GM21526 (cell line): ENCODE measurements around the gene KAT8.
"Not testable (repeated sequence)": the region's sequence is repeated elsewhere in the genome, so short reads cannot be mapped to it uniquely, and the experiment has no call there.

ENCODE experiments used
- ATAC-seq: cut with Tn5 transposase; IDR thresholded peaks from one replicate; pipeline ENCODE4 v1.9.1; 2021; ENCODE audit warnings: moderate library complexity; ENCODE audit not compliant: unreplicated experiment, low FRiP score

Gene KAT8

GRCh38 chr16:31129568-31130335 is 12.3 kb downstream of the KAT8 start:
- ATAC-seq = no peak

- no peak for ATAC-seq
Observed at GRCh38 chr16:31130336-31130891, 12.9 kb downstream of the KAT8 start.

GRCh38 chr16:31130899-31131298 is 13.4 kb downstream of the KAT8 start:
- ATAC-seq = no peak

GRCh38 chr16:31131416-31131815 is 14.0 kb downstream of the KAT8 start:
- ATAC-seq = no peak

GRCh38 chr16:31131841-31132271 is 14.4 kb downstream of the KAT8 start:
- ATAC-seq = no peak

- ATAC-seq = no peak
Observed at GRCh38 chr16:31132303-31132979, 15.0 kb downstream of the KAT8 start.

GRCh38 chr16:31133046-31133501 is 15.6 kb downstream of the KAT8 start:
- ATAC-seq = no peak

- no peak for ATAC-seq
Observed at GRCh38 chr16:31134091-31134571, 16.7 kb downstream of the KAT8 start.

GRCh38 chr16:31134625-31135534 is 17.4 kb downstream of the KAT8 start:
- no peak for ATAC-seq

- ATAC-seq = no peak
Observed at GRCh38 chr16:31135535-31136286, 18.2 kb downstream of the KAT8 start, which contains the start of gene PRSS8. TSS of gene PRSS8 (minus strand) at chr16:31135727. CDS start at chr16:31135498, 229 bp downstream.

- ATAC-seq = no peak
Observed at GRCh38 chr16:31136287-31136662, 18.8 kb downstream of the KAT8 start.

- ATAC-seq = not testable (repeated sequence)
Observed at GRCh38 chr16:31136822-31137499, 19.5 kb downstream of the KAT8 start.

- no peak for ATAC-seq
Observed at GRCh38 chr16:31138621-31139578, 21.4 kb downstream of the KAT8 start.

- ATAC-seq = not testable (repeated sequence)
Observed at GRCh38 chr16:31141071-31141469, 23.6 kb downstream of the KAT8 start.

- peak; percentile 10 for ATAC-seq
Observed at GRCh38 chr16:31141489-31142108, 24.1 kb downstream of the KAT8 start.

GRCh38 chr16:31142109-31143010 is 24.9 kb downstream of the KAT8 start:
- peak; percentile 83 for ATAC-seq
